Naive B cell (primary cell): Measurements from ENCODE around the gene CLTCL1. TPM values are rescaled to one million over a fixed set of nuclear protein-coding genes. Genes with fewer than 3 reads are reported as not detected.

Experiments used
- ATAC-seq, 2 donors: fragments of 150-1000 bp; cut with Tn5 transposase; 2 replicates each; pipeline ENCODE4 v1.10.0; 2021; ENCODE audit warnings: low read depth in 2 of 2, mild to moderate bottlenecking in 2 of 2, moderate library complexity in 2 of 2
- DNase-seq: peaks from one replicate; pipeline ENCODE4 v3.0.0; 2022
- H3K27ac Mint-ChIP-seq, 6 donors: one replicate each; pipeline ENCODE4 v1.8.0; 2020 to 2022; ENCODE audit warnings: mild to moderate bottlenecking in 6 of 6, mixed read lengths in 6 of 6, moderate library complexity in 5 of 6, inconsistent platforms in 2 of 6
- H3K27me3 Mint-ChIP-seq, 3 donors: one replicate each; pipeline ENCODE4 v1.8.0; 2021 to 2022; ENCODE audit warnings: mixed read lengths in 3 of 3, mild to moderate bottlenecking in 1 of 3
- H3K36me3 Mint-ChIP-seq, 2 donors: one replicate each; pipeline ENCODE4 v1.8.0; 2020 to 2022; ENCODE audit warnings: mixed read lengths in 2 of 2, inconsistent platforms in 1 of 2, mild to moderate bottlenecking in 1 of 2
- H3K4me1 Mint-ChIP-seq, 3 donors: one replicate each; pipeline ENCODE4 v1.8.0; 2020 to 2022; ENCODE audit warnings: mixed read lengths in 3 of 3, inconsistent platforms in 1 of 3, mild to moderate bottlenecking in 1 of 3, moderate library complexity in 1 of 3
- H3K4me3 Mint-ChIP-seq, 8 donors: one replicate each; pipeline ENCODE4 v1.8.0; 2020 to 2022; ENCODE audit warnings: mild to moderate bottlenecking in 8 of 8, mixed read lengths in 8 of 8, moderate library complexity in 8 of 8, inconsistent platforms in 2 of 8
- H3K9me3 Mint-ChIP-seq, 7 donors: one replicate each; pipeline ENCODE4 v1.8.0; 2020 to 2022; ENCODE audit warnings: mixed read lengths in 7 of 7, mild to moderate bottlenecking in 5 of 7, inconsistent platforms in 2 of 7, moderate library complexity in 1 of 7
- polyA plus RNA-seq, 6 donors: library from polyadenylated mRNA; unstranded; fragments of 300-500 nt; fragmentation: Illumina TruSeq; gene quantifications; one replicate each; pipeline ENCODE4 v1.2.3, GENCODE V29; 2021; ENCODE audit warnings: low read depth in 6 of 6

CLTCL1 gene
- polyA plus RNA-seq, 6 donors from 2014 or later: 0.17 to 1.7 (median 0.80) TPM; not detected in 1

GRCh38 chr22:19133561-19133960, 158.0 kb downstream of the CLTCL1 start:
- no peak for DNase-seq
- no peaks in the 10 kb centered on the region for H3K9me3 Mint-ChIP-seq
- no peak for ATAC-seq
- peaks cover 1 to 6% (median 3%) of the 10 kb centered on the region in 3 donors for H3K4me1 Mint-ChIP-seq
- H3K27ac Mint-ChIP-seq: no peak overlapping the region
- H3K4me3 Mint-ChIP-seq: no peak overlapping the region
- H3K27me3 Mint-ChIP-seq: no peaks in the 10 kb centered on the region
- H3K36me3 Mint-ChIP-seq: peaks cover 0 to 19% of the 10 kb centered on the region in 2 donors

GRCh38 chr22:19132693-19133400, 158.7 kb downstream of the CLTCL1 start:
- H3K27ac Mint-ChIP-seq: peak overlapping the region in 1 of 6 donors; percentile 33
- DNase-seq (no peak), ATAC-seq (no peak)
- H3K27me3 Mint-ChIP-seq: no peaks in the 10 kb centered on the region
- H3K4me3 Mint-ChIP-seq: no peak overlapping the region
- peaks cover 0 to 19% of the 10 kb centered on the region in 2 donors for H3K36me3 Mint-ChIP-seq
- H3K4me1 Mint-ChIP-seq: peaks cover 1 to 6% (median 3%) of the 10 kb centered on the region in 3 donors
- no peaks in the 10 kb centered on the region for H3K9me3 Mint-ChIP-seq

- no peak overlapping the region for H3K27ac Mint-ChIP-seq
- H3K36me3 Mint-ChIP-seq: peaks cover 0 to 19% of the 10 kb centered on the region in 2 donors
Observed at GRCh38 chr22:19132153-19132552, 159.4 kb downstream of the CLTCL1 start.

GRCh38 chr22:19131685-19132015, 159.9 kb downstream of the CLTCL1 start:
- no peak overlapping the region for H3K27ac Mint-ChIP-seq
- no peak for ATAC-seq

More at GRCh38 chr22:19132153-19132552, 159.4 kb downstream of the CLTCL1 start:
- no peak for ATAC-seq
- Mint-ChIP-seq H3K9me3 (no peaks in the 10 kb centered on the region), H3K27me3 (no peaks in the 10 kb centered on the region), H3K4me3 (no peak overlapping the region), H3K4me1 (peaks cover 1 to 6% (median 3%) of the 10 kb centered on the region in 3 donors)
- no peak for DNase-seq

GRCh38 chr22:19130959-19131684, 160.4 kb downstream of the CLTCL1 start, which contains the start of gene TSSK2:
Gene TSSK2, plus strand, starts transcription at chr22:19131308. Its CDS starts 92 bp downstream, at chr22:19131400.
- Mint-ChIP-seq H3K9me3 (no peaks in the 10 kb centered on the region), H3K36me3 (peaks cover 0 to 9% of the 10 kb centered on the region in 2 donors), H3K27me3 (no peaks in the 10 kb centered on the region), H3K27ac (peak within 1 kb of the TSS in 1 of 6 donors; percentile 38), H3K4me1 (peaks cover 0 to 6% (median 1%) of the 10 kb centered on the region in 3 donors), H3K4me3 (no peak within 1 kb of the TSS)
- DNase-seq: no peak
- ATAC-seq: no peak

More at GRCh38 chr22:19131685-19132015, 159.9 kb downstream of the CLTCL1 start:
- H3K4me1 Mint-ChIP-seq: peaks cover 1 to 6% (median 3%) of the 10 kb centered on the region in 3 donors
- peaks cover 0 to 14% of the 10 kb centered on the region in 2 donors for H3K36me3 Mint-ChIP-seq
- no peaks in the 10 kb centered on the region for H3K27me3 Mint-ChIP-seq
- no peaks in the 10 kb centered on the region for H3K9me3 Mint-ChIP-seq
- no peak for DNase-seq
- no peak overlapping the region for H3K4me3 Mint-ChIP-seq

GRCh38 chr22:19129871-19130270, 161.6 kb downstream of the CLTCL1 start:
- Mint-ChIP-seq H3K9me3 (no peaks in the 10 kb centered on the region), H3K27me3 (no peaks in the 10 kb centered on the region)
- ATAC-seq: no peak

More at GRCh38 chr22:19129871-19130270, 161.6 kb downstream of the CLTCL1 start:
- Mint-ChIP-seq H3K36me3 (peaks cover 0 to under 1% of the 10 kb centered on the region in 2 donors), H3K27ac (no peak overlapping the region), H3K4me1 (peaks cover 0 to 1% (median 0%) of the 10 kb centered on the region in 3 donors), H3K4me3 (no peak overlapping the region)
- DNase-seq: no peak

Other genes starting within 250 kb of the CLTCL1 start
- gene DGCR2, start 169.3 kb downstream of the CLTCL1 start, polyA plus RNA-seq: 10 to 100 TPM; 27.4 to 50.6 (median 32.8) TPM
- not detected for gene TSSK2, start 160.4 kb downstream of the CLTCL1 start, polyA plus RNA-seq
- 10 to 100 TPM in 1 of 6 donors, 1 to 10 TPM in 5; 5.2 to 10.2 (median 8.3) TPM for gene ESS2, start 147.1 kb downstream of the CLTCL1 start, polyA plus RNA-seq
- gene GSC2, start 141.4 kb downstream of the CLTCL1 start, polyA plus RNA-seq: not detected
- 10 to 100 TPM; 63.5 to 88.8 (median 72.4) TPM for gene SLC25A1, start 113.0 kb downstream of the CLTCL1 start, polyA plus RNA-seq
- gene HIRA, start 140.0 kb upstream of the CLTCL1 start, polyA plus RNA-seq: 10 to 100 TPM in 3 of 6 donors, 1 to 10 TPM in 3; 4.9 to 13.3 (median 10.4) TPM
- gene MRPL40, start 140.8 kb upstream of the CLTCL1 start, polyA plus RNA-seq: 10 to 100 TPM; 63.5 to 92.0 (median 77.7) TPM
- 100 to 1,000 TPM in 1 of 6 donors, 10 to 100 TPM in 5; 64.8 to 102 (median 73.0) TPM for gene C22orf39, start 156.0 kb upstream of the CLTCL1 start, polyA plus RNA-seq
- 100 to 1,000 TPM in 1 of 6 donors, 10 to 100 TPM in 5; 55.0 to 107 (median 61.8) TPM for gene UFD1, start 187.5 kb upstream of the CLTCL1 start, polyA plus RNA-seq
- gene CDC45, start 188.2 kb upstream of the CLTCL1 start, polyA plus RNA-seq: under 1 TPM in 2 of 6 donors, not detected in 4; 0.28 to 0.44 TPM
- 1 to 10 TPM in 4 of 6 donors, under 1 TPM in 1, not detected in 1; 0.31 to 2.4 (median 2.0) TPM for gene CLDN5, start 232.7 kb upstream of the CLTCL1 start, polyA plus RNA-seq